Colon (tissue), 2 donors: ENCODE results near the gene OOSP2.
"Not testable (repeated sequence)": the region's sequence is repeated elsewhere in the genome, so short reads cannot be mapped to it uniquely, and the experiment has no call there.

ENCODE experiments used
- FAIRE-seq: peaks from 2 replicates; lab custom pipeline; 2012; peaks lifted over from hg19 to GRCh38; lab: Jason Lieb, UNC
- donor health status: control.
- donor health status: control.

OOSP2 gene, protein sequence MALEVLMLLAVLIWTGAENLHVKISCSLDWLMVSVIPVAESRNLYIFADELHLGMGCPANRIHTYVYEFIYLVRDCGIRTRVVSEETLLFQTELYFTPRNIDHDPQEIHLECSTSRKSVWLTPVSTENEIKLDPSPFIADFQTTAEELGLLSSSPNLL

DNA sequence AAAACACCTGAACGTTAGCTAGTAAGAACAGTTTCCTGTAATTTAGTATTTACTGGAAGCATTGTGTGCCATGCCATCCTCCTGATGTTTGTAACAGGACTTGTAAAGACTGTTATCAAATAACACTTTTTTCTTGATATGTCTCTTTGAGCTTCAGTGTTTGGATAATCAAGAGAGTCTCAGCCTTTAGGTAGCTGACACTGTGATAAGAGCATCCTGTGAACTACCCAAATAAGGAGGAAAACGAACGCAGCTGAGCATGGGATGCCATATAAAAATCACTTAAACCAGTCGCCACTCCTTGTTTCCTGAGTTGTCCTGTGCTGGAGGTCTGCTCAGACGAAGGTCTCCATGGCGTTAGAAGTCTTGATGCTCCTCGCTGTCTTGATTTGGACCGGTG, at the start of gene OOSP2:
Gene OOSP2 (plus strand): TSS at position 301 of the 400 bp plus-strand sequence. CDS start 51 bp downstream, at position 352.
- no peak for FAIRE-seq

DNA sequence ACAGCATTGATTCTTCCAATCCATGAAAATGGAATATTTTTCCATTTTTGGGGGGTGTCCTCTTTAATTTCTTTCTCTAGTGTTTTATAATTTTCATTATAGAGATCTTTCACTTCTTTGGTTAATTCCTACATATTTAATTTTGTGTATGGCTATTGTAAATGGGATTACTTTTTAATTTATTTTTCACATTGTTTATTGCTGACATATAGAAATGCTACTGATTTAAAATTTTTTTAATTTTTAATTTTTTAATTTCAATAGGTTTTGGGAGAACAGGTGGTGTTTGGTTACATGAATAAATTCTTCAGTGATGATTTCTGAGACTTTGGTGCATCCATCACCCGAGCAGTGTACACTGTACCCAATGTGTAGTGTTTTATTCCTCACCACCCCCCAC, 49.8 kb upstream of the OOSP2 start:
- no peak for FAIRE-seq

DNA sequence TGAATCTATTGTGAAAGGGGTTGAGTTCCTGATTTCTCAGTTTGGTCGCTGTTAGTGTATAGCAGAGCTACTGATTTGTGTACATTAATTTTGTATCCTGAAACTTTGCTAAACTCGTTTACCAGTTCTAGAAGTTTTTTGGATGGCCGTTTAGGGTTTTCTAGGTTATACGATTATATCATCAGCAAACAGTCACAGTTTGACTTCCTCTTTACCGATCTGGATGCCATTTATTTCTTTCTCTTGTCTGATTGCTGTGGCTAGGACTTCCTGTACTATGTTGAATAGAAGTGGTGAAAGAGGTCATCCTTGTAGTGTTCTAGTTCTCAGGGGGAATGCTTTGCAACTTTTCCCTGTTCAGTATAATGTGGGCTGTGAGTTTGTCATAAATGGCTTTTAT, 47.8 kb upstream of the OOSP2 start:
- FAIRE-seq = no peak

DNA sequence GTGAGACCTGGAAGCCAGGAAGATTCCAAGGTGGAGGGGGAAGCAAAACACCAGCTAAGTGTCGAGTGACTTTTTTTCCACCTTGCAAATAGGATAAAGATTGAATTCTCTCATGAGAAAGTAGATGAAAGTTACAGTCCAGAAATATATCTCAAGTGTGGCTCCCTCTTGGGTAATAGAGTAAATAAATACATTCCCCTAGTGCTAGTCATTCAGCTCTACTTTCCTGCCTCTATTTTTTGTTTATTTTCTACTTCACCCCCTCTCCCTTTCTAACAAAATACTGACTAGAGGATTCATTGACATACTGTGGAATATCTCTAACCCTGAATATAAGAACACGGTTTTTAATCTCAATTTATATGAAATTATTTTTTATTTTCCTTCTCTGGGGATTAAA, 42.4 kb upstream of the OOSP2 start:
- FAIRE-seq = no peak

DNA sequence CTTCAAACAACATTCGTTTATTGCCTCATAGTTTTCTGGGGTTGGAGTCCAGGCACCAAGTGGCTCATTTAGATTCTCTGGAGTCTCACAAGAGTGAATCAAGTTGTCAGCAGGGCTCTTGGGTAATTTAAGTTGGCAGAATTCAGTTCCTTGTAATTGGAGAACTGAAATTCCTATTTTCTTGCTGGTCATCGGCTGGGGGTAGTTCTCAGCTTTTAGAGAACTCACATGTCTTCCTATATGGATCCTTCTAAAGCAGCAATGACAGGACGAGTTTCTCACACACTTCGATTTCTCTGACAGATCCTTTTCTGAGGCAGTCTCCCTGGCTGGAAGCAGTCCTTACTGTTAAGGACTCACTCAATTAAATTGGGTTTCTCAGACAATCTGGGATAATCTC, 40.5 kb upstream of the OOSP2 start:
- FAIRE-seq = no peak

DNA sequence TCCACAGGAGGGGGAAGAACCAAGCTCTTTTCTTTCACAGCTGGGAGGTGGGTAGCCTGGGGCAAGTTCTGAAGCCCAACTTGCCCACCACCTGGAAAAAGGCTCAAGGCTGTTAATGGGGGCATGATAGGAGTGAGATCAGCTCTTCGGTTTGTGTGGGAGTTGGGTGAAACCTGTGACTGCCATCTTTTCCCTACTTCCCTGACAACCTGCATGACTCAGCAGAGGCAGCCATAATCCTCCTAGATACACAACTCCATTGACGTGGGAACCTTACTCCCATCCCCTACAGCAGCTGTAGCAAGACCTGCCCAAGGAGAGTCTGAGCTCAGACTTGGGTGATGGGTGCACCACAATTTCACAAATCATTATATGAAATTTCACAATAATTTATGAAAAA, 36.5 kb upstream of the OOSP2 start:
- no peak for FAIRE-seq

DNA sequence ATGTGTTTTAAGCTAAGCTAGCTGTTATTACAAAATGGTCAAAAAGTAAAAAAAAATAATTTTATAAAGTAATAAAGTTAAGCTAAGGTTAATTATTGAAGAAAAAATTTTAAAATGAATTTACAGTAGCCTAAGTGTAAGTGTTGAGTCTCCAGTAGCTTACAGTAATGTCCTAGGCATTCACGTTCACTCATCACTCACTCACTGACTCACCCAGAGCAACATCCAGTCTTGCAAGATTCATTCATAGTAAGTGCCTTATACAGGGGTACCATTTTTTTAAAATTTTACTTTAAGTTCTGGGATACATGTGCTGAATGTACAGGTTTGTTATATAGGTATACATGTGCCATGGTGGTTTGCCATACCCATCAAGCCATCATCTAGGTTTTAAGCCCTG, 34.8 kb upstream of the OOSP2 start:
- FAIRE-seq = no peak

DNA sequence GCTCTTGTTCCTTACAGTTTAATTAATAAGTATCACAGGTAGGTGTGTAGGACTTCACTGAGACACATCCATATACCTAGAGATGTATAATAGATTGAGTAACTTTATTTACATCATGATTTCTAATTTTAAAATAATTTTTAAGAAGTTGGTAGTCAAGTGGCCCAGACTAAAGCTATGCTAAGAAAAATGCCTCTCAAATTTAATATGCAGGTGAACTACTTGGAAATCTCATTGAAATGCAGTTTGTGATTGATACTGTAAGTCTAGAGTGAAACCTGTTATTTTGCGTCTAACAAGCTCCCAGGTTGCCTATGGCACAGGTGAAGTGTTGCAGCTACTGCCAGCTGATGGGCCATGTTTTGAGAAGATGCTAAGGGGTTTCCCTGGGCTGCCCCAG, 23.3 kb upstream of the OOSP2 start, which contains the start of gene OOSP4B:
Gene OOSP4B (plus strand): TSS at position 301 of the 400 bp plus-strand sequence.
- FAIRE-seq = no peak

DNA sequence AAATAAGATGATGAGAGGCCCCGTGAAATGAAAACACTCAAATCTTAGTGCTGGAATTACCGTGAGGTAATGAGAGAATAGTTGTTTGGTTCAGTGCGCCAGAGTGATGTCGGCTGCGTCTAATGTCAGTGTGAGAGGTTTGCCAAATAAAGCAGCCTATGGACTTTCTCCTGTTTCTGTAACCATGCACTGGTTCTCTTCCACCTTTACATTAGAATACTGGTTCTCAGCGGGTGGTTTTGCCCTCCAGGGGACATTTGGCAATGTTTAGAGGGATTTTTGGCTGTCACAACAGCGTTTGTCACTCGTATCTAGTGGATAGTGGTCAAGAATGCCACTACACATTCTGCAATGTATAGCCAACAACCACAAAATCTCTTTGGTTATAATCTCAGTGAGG, 22.2 kb upstream of the OOSP2 start:
- FAIRE-seq = no peak

DNA sequence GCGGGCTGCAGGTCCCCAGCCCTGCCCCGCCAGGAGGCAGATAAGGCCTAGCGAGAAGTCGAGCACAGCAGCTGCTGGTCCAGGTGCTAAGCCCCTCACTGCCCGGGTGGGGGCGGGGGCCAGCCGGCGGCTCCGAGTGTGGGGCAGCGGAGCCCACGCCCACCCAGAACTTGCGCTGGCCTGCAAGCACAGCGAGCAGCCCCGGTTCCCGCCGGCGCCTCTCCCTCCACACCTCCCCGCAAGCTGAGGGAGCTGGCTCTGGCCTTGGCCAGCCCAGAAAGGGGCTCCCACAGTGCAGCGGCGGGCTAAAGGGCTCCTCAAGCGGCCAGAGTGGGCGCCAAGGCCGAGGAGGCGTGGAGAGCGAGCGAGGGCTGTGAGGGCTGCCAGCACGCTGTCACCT, 19.8 kb upstream of the OOSP2 start:
- not testable (repeated sequence) for FAIRE-seq

DNA sequence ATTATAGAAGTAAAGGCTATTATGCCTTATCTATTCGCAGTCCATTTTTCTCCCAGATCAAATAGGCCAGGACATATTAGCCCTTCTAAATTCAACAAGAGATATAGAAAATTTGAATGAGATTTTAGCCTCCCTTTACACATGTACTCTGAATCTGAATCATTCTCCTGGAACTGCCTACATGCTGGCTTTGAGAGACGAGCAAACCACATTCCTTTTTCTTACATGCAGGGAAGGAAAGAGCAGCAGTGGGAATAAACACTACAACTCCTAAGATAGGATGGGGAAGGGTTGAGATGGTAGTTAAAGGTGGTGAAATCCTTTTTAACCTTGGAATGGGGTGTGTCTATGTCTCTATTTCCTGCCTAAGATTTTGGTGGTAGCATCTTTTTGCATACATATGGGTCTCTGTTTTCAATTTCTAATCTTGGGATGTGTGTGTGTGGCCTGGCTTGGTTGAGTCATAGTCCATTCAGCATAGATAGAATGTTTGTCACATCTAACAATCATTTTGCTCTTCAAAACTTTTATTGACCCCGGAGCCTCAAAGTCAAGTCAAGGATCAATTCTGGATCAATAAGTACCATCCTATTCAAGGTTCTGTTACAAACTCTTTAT, 11.1 kb upstream of the OOSP2 start:
- no peak for FAIRE-seq

DNA sequence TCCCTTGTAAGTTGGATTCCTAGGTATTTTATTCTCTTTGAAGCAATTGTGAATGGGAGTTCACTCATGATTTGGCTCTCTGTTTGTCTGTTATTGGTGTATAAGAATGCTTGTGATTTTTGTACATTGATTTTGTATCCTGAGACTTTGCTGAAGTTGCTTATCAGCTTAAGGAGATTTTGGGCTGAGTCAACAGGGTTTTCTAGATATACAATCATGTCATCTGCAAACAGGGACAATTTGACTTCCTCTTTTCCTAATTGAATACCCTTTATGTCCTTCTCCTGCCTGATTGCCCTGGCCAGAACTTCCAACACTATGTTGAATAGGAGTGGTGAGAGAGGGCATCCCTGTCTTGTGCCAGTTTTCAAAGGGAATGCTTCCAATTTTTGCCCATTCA, 10.2 kb downstream of the OOSP2 start:
- FAIRE-seq = not testable (repeated sequence)

DNA sequence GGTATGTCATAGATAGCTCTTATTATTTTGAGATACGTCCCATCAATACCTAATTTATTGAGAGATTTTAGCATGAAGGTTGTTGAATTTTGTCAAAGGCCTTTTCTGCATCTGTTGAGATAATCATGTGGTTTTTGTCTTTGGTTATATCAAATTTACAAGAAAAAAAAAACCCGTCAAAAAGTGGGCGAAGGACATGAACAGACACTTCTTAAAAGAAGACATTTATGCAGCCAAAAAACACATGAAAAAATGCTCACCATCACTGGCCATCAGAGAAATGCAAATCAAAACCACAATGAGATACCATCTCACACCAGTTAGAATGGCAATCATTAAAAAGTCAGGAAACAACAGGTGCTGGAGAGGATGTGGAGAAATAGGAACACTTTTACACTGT, 10.6 kb downstream of the OOSP2 start:
- not testable (repeated sequence) for FAIRE-seq

DNA sequence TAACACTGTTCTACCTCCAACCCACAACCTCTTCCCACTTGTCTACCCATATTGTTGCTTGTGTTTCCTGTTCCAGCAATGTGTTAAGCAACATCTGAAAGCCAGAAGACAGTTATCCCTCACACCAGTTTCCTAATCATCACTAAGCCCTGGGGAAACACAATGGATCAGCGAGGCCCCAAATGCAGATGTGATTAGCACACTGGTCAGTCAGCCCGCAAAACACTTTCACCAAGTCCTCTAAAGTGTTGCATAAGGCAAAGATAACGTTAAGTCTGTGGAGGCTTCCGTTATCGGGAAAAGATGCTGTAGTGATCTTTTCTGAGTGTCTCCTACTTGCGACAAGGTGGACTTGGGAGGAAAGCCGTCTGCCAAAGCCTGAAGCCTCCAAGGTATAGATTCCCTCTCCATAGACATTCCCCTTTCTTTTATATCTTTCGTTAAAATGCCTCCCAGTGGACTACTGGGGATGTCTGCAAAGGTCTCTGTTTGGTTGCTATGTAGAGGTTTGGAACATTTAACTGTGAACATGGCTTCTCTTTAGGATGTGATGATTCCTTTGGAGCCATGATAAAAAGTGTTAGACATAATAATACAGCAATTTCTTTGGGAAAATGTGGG, 16.2 kb downstream of the OOSP2 start, which contains the start of gene MS4A3:
Gene MS4A3 (plus strand): TSS at position 317 of the 621 bp plus-strand sequence. CDS start 4,496 bp downstream, outside the sequence.
- no peak for FAIRE-seq

DNA sequence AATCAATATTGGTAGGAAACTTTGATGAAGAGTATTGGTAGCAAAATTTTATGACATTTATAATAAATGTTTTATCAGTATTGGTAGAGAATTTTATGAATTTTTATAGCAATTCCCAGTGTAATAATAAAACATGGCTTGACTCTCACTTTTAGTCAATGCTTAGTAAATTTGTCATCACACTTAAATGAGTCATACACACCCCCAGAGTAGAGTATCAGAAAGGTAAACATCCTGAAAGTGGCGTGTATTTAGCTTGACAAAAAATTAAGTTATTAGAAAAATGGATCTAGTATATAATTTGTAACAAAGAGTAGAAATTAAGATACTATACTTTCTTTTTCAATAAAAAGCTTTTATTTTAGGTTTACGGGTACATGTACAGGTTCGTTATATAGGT, 18.8 kb downstream of the OOSP2 start:
- FAIRE-seq = no peak

DNA sequence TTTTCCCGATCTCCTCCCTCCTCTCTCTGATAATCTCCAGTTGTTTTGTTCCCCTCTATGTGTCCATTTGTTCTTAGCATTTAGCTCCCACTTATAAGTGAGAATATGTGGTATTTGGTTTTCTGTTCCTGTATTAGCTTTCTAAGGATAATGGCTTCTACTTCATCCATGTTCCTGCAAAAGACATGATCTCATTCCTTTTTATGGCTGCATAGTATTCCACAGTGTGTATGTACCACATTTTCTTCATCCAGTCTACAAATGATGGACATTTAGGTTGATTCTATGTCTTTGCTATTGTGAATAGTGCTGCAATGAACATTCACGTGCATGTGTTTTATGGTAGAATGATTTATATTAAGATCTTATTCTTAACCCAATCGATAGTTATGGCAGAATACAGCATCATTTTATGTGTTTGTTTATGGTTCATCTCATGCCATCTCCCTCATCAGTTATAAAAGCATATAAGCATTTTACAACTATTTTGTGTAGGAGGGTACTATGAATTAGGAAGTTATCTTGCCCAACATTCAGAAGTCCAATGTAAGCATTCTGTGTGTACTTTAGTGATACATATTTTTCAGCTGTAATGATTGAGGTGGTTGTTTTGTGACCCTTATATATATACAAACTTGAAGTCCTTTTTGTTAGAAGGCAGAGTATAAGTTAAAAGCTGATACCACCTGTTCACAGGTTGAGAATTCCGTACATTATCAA, 19.5 kb downstream of the OOSP2 start:
- no peak for FAIRE-seq

DNA sequence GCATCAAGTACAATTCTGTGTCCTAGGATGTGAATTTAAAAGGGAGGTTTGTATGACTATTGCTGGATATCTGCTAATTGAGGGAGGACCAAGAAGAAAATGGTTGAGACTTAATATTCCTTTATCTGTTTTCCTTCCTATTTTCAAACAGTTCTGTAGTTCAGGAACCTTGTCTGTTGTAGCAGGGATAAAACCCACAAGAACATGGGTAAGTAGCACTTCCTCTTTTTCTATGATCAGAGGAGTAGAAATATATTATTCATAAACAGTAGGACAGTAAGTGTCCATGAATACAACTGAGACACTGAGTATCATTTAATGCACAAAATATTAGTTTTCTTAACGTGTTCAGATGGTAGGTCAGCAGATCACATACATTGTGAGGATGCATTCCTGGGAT, 23.9 kb downstream of the OOSP2 start:
- no peak for FAIRE-seq

DNA sequence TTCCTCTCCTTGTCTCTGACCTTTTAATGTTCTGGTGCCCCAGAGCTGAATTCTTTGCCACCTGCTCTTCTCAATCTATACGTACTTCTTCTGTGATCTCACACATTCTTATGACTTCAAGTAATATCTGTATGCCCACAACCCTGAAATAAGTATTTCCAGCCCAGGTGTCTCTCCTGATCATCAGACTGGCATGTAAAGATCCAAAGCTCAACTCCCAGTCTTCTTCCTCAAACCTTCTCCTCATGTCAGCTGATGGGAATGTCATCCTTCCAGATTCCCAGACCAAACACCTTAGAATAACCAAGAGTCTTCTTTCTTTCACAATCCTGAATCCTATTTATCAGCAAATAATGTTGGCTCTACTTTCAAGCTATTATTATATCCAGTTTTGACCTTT, 25.6 kb downstream of the OOSP2 start:
- no peak for FAIRE-seq

DNA sequence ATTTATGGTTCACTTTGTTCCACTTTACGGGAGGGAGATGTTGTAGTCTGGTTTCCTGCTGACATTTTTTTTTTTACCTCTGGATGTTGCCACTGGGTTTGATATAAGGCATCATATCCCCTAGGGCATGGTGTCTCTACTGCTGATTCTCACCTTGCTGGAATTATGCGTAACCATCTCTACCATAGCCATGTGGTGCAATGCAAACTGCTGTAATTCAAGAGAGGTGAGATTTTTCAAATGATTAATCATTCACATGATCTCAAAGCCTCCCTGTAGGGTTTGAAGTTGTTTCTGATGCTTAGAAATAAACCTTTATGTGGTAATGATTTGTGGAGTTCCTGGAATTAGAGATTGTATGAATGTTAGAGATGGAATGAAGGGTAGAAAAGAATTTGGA, 29.2 kb downstream of the OOSP2 start:
- FAIRE-seq = no peak

DNA sequence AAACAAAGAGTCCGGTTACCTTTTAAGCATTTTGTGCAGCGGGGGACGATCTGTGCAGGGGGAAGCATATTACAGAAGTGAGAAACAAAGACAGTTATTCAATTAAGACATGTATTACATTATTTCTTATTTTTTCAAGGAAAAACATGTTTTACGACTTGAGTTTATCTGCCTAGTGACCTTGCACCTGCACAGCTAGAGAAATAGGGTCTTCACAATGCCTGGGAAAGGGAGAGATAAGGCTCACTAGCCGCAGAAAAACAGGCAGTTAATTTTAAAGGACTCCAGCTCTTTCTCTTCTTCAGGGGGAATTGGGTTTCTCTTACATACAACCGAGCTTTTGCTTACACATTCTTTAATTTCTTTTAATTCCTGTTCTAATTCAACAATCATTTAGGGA, 31.4 kb downstream of the OOSP2 start:
- not testable (repeated sequence) for FAIRE-seq

DNA sequence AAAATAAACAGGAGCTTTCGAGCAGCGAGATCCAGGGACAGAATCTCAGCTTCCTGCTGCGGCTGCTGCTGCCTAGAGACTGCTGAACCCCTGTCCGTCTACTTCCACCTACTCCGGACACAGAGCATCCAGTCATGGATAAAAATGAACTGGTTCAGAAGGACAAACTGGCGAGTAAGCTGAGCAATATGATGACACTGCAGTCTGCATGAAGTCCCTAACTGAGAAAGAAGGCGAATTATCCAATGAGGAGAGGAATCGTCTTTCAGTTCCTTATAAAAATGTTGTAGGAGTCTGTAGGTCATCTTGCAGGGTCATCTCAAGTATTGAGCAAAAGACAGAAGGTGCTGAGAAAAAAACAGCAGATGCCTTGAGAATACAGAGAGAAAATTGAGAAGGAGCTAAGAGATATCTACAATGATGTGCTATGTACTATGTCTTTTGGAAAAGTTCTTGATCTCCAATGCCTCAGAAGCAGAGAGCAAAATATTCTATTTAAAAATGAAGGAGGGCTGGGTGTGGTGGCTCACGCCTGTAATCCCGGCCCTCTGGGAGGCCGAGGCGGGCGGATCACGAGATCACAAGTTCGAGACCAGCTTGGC, 37.1 kb downstream of the OOSP2 start:
- no peak for FAIRE-seq

DNA sequence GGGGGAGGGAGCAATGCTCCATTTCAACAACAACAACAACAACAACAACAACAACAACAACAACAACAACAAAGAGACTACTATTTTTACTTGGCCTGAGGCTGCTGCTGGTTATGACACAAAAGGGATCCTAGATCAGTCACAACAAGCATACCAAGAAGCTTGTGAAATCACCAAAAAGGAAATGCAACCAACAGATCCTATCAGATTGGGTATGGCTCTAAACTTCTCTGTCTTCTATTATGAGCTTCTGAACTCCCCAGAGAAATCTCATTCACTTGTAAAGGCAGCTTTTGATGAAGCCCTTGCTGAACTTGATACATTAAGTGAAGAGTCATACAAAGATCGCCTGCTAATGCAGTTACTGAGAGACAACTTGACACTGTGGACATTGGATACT, 37.8 kb downstream of the OOSP2 start:
- no peak for FAIRE-seq

DNA sequence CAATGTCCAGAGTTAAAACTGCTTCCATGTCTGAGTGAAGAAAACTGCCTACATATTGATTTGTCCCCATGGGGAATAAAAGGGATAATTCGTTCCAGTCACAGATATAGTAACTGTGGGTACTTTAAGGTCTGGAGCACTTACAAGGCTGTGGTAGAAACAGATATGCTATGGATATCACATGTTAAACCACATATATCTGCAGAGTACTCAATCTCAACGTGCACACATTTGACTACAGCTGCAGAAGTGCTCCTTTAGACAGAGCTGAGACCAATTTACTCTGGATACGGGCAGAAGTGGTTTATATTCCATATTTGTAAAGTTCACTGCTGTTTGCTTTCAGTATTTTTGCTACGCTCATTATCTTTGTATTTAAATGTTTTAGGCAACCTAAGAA, 38.5 kb downstream of the OOSP2 start:
- FAIRE-seq = no peak
